ENCODE results near the gene GORASP1.

Gene GORASP1

DNA sequence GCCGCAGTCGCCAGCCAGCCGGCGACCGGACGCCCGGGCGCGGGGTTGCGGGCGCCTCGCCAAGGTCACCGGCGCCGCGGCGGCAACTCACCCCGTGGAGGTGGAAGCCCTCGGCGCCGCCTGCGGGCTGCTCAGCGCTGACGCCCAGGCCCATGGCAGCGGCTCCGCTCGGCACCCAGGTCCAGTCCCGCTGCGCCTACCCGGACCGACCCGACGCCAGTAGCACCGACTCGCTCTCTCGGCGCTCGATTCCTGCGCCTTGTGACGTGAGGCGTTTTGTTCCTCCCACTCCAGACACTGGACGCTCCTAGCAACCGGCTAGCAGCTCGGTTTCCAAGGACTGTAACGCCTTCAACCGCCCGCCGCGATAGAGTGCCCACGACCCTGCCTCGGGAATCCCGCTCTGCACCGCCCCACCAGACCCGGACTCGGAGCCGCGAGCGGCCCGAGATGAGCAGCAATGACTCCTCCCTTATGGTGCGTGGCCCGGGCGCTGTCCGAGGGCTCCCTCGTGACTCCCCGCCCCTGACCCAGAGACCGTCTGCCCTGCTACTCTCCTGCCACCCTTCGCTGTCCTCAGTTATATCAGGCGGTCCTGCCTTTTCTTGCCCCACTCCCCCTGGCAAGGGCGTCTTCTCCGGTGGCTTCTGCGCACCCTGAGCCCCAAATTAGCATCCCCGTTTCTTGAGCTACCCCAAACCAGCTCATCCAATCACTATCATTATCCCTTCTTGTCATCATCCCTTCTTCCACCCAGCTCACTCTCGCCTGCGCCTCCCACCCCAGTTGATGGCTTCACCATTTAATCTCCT, at the start of gene GORASP1, which contains the start of gene TTC21A:
Gene GORASP1, minus strand, starts transcription at position 240 of the 812 bp plus-strand sequence. Its CDS starts 86 bp downstream, at position 154.
Gene TTC21A, plus strand, starts transcription at position 293 of the 812 bp plus-strand sequence. Its CDS starts 158 bp downstream, at position 451.
- peak within 1 kb of the TSS; percentile 85 for H3K4me3 ChIP-seq (ENCODE audit: low read depth, low read length)

DNA sequence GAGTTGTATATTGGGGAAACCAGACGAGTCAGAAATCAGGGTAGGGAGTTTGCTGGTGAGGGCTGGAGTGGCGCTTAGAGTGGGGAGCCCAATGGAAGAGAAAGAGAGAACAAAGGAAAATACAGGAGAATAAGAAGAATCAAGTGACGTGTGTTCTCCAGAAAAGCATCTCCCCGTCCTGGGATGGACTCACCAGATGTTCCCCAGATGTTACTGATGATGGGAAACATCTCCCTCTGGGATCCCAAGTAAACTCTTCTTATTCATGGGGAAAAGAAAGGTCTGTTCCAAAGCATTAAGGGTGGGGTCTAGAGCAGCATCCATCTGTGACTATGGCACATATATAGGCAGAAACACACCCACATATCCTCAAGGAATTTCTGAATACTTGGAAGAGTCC, 49.0 kb upstream of the GORASP1 start:
- H3K4me3 ChIP-seq (ENCODE audit: low read depth, low read length), result no peak overlapping the region

GRCh38 chr3:39154280-39155021, 47.0 kb upstream of the GORASP1 start:
- H3K4me3 ChIP-seq (ENCODE audit: low read depth, low read length), result peak overlapping the region; percentile 62

DNA sequence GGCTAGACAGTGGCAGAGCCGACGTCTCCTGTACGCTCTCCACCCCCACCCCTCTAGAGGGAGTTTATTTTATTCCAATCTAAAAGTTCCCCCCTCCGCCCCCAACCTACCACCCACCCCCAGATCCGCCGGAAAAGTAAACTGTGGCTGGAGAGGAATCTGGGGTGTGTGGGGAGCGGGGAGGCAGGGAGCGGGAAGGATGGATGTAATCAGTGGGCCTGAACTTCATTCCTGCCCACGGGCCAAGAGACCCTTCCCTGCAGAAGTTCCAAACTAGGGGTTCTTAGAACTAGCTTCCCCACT, 46.5 kb upstream of the GORASP1 start:
- H3K4me3 ChIP-seq (ENCODE audit: low read depth, low read length), result peak overlapping the region; percentile 62

GRCh38 chr3:39150803-39151631, 43.6 kb upstream of the GORASP1 start:
- H3K4me3 ChIP-seq (ENCODE audit: low read depth, low read length), result peak overlapping the region; percentile 69

DNA sequence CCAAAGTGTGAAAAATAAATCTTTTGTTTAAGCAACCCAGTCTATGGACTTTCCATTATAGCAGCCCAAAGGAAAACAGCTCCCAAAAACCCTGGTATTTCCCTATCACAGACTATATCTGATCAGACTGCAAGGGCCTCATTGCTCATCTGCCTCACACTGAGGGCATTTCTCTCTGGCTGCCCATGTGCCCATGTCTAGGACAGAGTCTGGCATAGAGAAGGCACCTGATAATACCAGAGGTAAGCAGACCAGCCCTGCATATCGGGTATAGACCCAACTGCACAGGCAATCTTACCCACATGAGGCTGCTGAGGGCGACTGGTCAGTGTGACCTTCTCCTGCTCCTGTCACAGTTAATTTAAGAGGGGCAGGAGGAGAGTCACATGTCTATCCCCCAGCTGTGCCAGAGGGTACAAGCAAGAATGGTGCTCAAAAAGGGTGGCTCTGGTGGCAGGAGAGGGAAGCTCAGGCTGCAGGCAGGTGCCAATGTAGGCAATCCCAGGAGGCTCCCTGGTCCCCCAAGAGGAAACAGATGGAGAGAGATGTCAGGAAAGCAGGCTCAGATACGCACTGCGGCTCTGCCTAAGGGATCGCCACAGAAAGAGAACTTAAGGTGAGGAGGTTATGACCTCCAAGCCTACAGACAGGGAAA, 42.8 kb upstream of the GORASP1 start:
- no peak overlapping the region for H3K4me3 ChIP-seq (ENCODE audit: low read depth, low read length)

DNA sequence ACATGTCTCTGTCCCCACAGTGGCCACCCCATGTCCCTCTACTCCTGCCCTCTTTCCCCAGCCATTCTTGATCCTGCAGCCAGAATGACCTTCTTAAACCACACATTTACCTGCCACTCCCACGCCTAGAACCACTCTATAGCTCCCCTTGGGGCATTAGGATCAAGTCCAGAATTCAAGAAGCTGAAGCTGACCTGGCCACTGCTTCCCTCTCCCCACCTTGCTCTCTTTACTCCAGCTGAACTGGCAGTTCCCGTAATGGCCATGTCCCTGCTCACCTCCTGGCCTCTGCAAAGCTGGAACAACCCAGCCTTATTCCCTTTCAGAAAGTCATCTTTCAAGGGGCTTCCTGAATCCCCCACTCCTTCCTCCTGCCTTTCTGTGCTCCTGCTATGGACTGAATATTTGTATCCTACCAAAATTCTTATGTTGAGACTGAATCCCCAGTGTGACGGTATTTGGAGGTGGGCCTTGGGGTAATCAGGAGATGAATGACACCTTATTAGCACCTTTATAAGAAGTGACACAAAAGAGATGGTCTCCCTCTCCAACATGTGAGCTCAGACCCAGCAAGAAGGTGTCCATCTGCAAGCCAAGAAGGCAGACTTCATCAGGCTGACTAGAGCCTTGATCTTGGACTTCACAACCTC, 42.2 kb upstream of the GORASP1 start:
- no peak overlapping the region for H3K4me3 ChIP-seq (ENCODE audit: low read depth, low read length)

- no peak overlapping the region for H3K4me3 ChIP-seq (ENCODE audit: low read depth, low read length)
Observed at GRCh38 chr3:39149059-39149455, 41.6 kb upstream of the GORASP1 start.

- H3K4me3 ChIP-seq (ENCODE audit: low read depth, low read length), result no peak overlapping the region
Observed at GRCh38 chr3:39148435-39149058, 41.1 kb upstream of the GORASP1 start.

DNA sequence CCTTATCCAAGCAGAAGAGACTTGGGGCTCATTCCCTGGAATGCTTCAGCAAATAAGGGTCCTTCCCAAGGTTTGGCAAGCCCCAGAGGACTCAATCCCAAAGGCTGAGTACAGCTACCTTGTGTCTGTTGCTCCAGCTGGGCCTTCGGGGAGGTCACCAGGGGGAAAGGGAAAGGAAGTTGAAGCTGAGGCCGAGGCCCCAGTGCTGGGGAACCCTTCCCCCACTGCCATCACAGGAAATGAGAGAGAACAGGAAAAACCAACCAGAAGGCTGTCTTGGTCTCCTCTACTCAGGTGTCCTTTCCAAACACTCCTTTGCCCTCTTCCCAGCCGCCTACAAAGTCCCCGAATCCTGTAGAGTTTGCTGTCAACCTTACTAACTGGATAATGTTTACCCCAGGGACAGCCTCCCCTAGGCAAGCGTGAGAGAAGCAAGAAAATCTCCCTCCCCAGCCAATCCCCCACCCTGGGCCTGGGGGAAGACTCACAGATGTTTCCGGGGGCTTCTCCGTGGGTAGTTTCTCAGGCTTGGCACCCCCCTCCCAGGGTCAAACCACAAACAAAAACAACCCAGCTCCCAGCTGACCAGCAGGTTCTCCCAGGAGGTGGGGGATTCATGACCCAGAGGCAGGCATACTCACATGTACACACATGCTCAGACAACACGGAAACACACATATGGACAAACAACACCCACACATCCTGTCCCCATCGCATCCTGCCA, 40.4 kb upstream of the GORASP1 start:
- no peak overlapping the region for H3K4me3 ChIP-seq (ENCODE audit: low read depth, low read length)

DNA sequence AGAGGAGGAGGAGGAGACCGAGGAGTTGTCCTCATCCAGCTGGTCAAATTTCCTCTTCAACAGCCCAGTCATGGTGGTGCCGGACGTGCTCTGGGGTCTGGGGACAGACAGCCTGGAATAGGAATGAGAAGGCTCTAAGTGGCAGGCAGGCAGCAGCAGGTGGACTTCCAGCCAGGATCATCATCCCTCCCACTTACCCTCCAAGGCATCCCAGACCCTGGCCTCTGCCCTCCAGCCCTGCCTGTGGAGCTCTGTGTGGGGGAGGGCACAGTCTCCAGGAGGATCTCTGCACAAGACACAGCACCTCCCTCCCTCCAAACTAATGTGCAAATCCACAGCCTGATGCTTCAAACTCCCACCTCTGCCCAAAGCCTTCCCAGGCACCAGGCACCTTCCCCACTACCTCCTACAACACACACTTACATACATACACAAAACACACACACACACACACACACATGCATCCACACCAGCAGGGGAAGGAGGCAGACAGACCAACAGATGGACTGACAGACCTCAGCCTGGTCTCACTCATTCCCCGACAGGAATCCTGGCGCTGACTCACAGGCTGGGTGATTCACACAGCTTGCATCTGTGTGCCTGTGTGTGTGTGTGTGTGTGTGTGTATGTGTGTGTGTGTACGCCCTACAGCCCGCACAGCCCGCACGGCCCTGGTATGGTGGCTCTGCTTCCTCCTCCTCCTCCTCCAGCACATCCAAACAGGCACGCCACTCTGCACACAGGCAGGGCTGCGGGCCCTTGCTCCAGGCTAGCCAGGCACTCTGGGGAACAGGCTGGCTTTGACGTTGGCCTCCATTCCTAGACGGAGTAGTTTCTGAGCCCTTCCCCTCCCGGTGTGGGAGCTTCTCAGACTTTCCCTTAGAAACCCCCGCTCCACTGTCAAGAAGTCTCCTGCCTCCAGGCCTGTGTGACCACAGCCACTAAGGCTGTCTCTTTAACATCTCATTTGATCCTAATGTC, 39.5 kb upstream of the GORASP1 start:
- no peak overlapping the region for H3K4me3 ChIP-seq (ENCODE audit: low read depth, low read length)

GRCh38 chr3:39146083-39146501, 38.7 kb upstream of the GORASP1 start:
- no peak overlapping the region for H3K4me3 ChIP-seq (ENCODE audit: low read depth, low read length)

GRCh38 chr3:39144748-39145380, 37.4 kb upstream of the GORASP1 start:
- H3K4me3 ChIP-seq (ENCODE audit: low read depth, low read length), result no peak overlapping the region

- H3K4me3 ChIP-seq (ENCODE audit: low read depth, low read length), result no peak overlapping the region
Observed at GRCh38 chr3:39144095-39144747, 36.8 kb upstream of the GORASP1 start.

- H3K4me3 ChIP-seq (ENCODE audit: low read depth, low read length), result no peak overlapping the region
Observed at GRCh38 chr3:39143051-39143885, 35.8 kb upstream of the GORASP1 start.

GRCh38 chr3:39142067-39142466, 34.6 kb upstream of the GORASP1 start:
- H3K4me3 ChIP-seq (ENCODE audit: low read depth, low read length), result no peak overlapping the region

Data from iPS-11a (cell line).